ENCODE data around the gene TSHR.

DNA sequence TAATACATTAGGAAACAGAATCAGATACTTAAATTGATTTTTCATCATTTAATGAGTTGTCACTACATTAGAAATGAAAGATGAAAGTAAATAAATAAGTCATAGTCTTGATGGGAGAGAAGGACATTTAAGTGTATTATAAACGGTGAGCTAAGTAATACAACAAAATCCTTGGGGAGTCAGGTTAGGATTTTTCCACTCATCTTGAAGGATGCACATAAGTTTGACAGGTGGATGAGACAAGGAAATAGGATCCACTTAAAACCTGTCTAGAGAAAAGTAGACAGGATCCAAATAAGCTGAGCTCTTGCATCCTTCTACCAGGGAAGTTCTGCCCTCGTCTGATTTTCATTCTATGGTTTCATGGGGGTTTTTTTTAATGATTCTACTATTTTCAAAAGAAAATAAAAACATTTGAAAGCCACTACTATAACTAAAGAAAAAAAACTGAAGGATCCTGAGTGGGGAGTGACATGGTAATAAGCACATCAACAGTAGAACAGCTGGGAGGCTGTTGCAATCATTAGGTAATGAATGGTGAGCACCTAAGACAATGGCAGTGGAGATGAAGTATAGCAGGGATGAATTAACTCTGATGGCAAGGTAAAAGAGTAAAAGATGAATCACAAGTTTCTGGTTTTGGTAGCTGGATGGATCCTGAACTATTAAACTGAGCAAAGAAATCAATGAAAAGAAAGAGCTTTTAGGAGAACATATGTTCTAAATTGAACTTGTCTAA, 30.9 kb upstream of the TSHR start:
- TF ChIP-seq EZH2 (IDR thresholded peaks at IDR 0.05; ENCODE audit: borderline replicate concordance) (no peak), EZH2phosphoT487 (IDR thresholded peaks at IDR 0.05; ENCODE audit: low read depth, severe bottlenecking, unreplicated experiment) (no peak)
- TF ChIP-seq, protein P1, sequence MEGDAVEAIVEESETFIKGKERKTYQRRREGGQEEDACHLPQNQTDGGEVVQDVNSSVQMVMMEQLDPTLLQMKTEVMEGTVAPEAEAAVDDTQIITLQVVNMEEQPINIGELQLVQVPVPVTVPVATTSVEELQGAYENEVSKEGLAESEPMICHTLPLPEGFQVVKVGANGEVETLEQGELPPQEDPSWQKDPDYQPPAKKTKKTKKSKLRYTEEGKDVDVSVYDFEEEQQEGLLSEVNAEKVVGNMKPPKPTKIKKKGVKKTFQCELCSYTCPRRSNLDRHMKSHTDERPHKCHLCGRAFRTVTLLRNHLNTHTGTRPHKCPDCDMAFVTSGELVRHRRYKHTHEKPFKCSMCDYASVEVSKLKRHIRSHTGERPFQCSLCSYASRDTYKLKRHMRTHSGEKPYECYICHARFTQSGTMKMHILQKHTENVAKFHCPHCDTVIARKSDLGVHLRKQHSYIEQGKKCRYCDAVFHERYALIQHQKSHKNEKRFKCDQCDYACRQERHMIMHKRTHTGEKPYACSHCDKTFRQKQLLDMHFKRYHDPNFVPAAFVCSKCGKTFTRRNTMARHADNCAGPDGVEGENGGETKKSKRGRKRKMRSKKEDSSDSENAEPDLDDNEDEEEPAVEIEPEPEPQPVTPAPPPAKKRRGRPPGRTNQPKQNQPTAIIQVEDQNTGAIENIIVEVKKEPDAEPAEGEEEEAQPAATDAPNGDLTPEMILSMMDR (IDR thresholded peaks at IDR 0.05; ENCODE audit: poor library complexity): no peak
